Amygdala (tissue), 56 donors: ENCODE results near the gene CD276.

Experiments used
- DNase-seq, 56 donors: peaks; one replicate each; lab custom pipeline; 2025; lab: John Stamatoyannopoulos, UW

CD276 gene

DNA sequence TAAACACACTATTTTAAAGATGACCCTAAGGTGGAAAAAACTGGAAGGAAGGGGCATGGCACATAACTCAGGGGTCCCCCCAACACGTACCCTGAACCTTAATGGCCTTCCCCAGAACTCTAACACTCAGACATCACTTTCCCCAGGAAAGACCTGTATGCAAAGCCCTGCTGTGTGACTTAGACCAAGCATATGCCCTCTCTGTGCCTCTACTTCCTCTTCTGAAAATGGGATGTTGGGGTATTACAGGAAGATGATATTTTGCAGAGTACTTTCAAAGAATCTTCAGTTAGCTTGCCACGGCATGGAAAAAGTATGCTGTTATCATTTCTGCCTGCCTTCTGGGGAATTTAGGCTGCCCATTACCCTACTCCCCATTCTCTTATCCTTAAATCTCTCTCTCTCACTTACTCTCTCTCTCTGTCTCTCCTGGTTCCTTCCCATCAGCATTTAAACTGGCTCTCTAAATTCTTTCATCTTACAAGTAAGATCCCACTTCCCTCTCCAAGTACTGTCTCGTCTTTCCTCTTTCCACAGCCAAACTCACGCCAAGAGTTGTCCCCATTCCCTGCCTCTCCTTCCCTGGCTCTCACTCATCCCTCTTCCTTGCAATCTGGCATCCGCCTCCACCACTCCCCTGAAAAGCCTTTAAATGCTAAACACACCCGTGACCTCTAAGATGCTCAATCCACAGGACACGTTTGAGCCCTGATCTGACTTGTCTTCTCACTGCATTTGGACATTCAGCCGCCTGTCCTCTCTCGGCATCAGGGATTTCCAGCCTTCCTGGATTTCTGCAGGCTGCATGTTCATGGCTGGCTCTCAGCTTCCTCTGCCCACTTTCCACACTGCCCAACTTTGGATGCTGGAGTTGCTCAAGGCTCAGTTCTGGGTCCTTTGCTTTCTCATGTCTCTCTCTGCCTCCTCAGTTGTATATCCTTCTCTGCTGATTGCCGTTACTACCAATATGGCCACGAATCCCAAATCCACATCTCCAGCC is 76.4 kb downstream of the CD276 start:
- DNase-seq = no peak

DNA sequence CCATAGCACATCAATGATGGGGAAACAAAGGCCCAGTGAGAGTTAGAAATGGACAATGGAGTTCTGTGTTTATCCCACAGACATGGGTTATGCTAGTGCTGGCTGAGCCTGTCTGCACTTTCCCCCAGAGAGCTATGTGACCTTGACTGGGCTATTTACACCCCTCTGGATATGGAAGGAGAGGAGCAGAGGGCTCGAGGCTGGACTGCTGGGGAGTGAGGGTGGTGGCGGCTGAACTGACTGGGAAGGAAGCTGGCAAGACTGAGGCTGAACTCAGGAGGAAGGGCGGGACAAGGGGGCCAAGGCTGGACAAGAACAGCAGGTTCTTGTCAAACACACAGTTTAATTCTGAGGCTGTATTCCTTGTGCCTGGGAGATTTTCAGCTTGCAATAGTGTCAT is 79.7 kb downstream of the CD276 start:
- peak in 1 of 56 donors; percentile 22 for DNase-seq
